Head of caudate nucleus (tissue), 42 donors: ENCODE data around the gene C6orf132.

Source experiments
- DNase-seq, 42 donors: peaks; one replicate each; pipeline versions ENCODE4 v3.0.0 to v3.0.0-alpha.2; 2020 to 2021; ENCODE audit warnings: mixed read lengths in 7 of 42
- intact Hi-C: fragments of 100-400 bp; cut with DNase I; formaldehyde crosslinking; loops from one replicate; pipeline ENCODE4 v1.15.0; 2022

The C6orf132 gene

DNA sequence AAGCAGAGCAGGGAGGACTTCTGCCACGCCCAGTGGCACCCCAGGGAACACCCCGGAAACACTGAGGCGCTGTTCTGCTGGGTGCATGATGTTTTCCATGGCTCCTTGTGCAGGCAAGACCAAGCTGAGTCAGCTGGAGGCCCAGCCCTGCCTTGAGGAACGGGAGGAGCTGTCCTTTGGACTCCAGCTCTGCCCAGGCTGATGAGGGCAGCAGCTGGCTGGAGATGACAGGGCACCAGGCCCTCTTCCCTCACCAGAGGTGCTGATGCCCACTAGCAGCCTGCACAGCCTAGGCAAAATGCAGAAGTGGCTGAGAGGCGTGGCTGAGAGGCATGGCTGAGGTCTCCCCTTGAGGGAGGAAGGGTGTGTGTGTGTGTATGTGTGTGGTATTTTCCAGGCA is 2.4 kb downstream of the C6orf132 start:
- intact Hi-C loops = no loop called here

DNA sequence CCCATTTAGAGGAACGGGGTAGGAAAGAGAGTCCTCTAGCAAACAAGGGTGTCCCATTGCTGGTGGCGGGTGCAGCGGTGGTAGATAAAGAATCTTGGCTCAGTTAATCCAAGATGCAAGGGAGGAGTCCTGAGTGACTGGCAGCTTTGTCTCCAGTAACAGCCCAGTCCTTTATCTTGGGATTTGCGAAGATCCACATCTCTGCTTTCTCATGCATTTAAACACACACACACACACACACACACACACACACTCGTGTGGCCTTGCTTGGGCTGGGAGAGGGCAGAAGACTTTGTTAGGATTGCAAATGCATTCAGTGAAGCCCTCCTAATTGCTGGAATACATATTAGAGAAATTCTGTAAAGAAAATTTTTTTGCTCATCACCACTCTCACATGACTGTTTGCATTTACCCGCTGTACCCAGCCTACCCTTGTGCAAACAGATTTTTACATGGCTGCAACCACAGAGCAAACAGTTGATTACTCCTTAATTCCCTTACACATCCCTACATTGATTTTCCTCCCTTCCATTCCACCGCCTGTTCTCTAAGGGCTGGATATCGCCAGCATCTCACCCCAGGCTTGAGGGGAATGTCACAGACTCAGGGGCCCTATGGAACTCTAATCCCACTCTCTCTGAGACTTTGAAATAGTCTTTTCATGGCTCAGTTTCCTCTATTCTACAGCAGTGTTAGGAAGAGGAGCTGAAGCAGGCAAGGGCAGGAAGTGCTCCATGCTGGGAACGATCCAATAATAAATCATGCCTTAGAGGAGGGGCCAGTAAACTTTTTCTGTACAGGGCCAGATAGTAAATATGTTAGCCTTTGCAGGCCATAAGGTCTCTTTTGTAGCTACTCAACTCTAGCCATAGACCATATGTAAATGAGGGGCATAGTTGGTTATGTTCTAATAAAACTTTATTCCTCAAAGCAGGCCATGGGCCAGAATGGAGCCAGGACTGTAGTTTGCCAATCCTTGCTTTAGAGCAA is 3.5 kb downstream of the C6orf132 start:
- intact Hi-C loops = no loop called here
- no peak for DNase-seq

More for the DNA sequence above, 2.4 kb downstream of the C6orf132 start:
- no peak for DNase-seq

DNA sequence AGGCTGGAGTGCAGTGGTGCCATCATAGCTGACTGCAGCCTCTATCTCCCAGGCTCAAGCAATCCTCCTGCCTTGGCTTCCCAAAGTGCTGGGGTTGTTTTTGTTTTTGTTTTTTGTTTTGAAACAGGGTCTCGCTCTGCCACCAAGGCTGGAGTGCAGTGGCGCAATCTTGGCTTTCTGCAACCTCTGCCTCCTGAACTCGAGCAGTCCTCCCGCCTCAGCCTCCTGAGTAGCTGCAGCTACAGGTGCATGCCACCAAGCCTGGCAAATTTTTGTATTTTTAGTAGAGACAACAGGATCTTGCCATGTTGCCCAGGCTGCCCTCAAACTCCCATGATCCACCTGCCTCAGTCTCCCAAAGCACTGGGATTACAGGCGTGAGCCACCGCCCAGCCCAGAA is 4.2 kb downstream of the C6orf132 start:
- no peak for DNase-seq

DNA sequence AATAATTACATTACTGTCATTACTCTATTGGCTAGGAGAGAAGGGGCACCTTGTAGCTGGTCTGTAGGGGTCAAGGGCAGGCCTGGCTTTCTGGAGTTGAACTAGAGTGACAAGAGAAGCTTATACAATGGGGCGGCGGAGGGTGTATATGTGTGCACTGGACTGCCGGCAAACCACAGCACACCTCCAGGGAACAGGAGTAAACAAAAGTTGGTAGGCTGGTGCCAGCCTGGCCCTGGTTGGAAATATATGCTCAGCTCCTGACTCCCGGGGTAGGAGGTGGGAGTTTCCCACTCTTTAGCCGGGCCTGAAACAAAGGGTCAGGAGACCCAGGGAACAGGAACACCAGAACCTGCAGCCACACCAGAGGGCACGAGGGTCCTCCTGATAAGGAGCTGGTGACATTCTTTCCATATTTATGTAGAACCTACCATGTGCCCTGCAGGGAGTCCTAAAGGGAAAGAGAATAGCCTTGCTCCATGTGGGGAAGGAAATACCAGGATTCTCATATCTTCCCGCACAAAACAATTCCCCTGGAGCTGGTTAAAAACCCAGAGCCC is 5.1 kb downstream of the C6orf132 start:
- intact Hi-C loops = no loop called here
- DNase-seq = no peak

More for the DNA sequence above, 4.2 kb downstream of the C6orf132 start:
- intact Hi-C loops = no loop called here

DNA sequence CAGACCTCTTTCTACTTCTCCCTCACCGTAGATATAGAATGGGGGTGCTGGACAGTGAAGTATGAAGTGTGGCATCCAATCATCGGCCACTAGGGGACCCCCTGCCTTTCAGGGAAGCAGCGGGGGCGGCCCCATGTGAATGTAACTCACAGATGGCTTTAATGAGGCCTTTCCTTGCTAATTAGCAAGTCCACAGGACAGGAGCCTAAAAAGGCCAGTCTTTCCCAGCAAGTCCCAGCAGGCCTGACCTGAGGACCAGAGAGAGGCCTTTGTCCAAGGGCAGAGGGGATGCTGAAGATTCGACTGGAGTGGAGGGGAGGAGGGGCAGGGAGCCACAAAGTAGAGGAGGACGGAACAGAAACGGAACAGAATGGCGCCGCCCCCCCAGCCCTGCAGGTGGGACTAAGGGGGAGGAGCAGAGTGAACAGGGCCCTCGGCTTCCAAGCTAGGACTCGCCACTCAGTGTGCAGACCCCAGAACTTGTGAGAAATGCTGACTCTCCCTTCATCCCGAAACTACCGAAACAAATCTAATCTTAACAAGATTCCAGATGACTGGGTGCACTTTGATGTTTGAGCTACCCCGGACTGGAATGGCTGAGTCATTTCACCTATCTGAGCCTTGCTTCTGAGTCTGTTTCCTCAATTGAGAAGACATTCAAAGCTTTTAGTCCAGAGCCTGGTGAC is 5.8 kb downstream of the C6orf132 start:
- intact Hi-C loops = no loop called here
- DNase-seq = no peak

DNA sequence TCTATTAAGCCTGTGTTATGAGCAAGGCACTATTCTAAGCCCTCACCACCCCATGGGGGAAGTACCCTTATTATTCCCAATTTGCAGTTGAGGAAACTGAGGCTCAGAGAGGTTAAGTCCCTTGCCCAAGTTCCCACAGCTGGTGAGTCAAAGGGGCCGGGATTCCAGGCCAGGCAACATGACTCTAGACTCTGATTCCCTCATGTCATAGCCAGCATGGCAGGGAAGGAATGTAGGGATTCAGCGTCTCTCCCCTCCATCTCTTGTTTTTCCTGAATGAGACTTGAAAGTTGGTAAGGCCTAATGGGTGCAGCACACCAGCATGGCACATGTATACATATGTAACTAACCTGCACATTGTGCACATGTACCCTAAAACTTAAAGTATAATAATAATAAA is 6.7 kb downstream of the C6orf132 start:
- intact Hi-C loops = no loop called here

GRCh38 chr6:42135161-42135560 is 7.3 kb downstream of the C6orf132 start:
- no peak for DNase-seq
- intact Hi-C loops = no loop called here

More for the DNA sequence above, 6.7 kb downstream of the C6orf132 start:
- no peak for DNase-seq

- no peak for DNase-seq
- intact Hi-C loops = no loop called here
These were observed 8.5 kb downstream of the C6orf132 start for GRCh38 chr6:42133926-42134325.

- DNase-seq = no peak
- intact Hi-C loops = no loop called here
These were observed 10.9 kb downstream of the C6orf132 start for GRCh38 chr6:42131531-42131930.

GRCh38 chr6:42129360-42129676 is 13.1 kb downstream of the C6orf132 start:
- no peak for DNase-seq
- intact Hi-C loops = no loop called here

DNA sequence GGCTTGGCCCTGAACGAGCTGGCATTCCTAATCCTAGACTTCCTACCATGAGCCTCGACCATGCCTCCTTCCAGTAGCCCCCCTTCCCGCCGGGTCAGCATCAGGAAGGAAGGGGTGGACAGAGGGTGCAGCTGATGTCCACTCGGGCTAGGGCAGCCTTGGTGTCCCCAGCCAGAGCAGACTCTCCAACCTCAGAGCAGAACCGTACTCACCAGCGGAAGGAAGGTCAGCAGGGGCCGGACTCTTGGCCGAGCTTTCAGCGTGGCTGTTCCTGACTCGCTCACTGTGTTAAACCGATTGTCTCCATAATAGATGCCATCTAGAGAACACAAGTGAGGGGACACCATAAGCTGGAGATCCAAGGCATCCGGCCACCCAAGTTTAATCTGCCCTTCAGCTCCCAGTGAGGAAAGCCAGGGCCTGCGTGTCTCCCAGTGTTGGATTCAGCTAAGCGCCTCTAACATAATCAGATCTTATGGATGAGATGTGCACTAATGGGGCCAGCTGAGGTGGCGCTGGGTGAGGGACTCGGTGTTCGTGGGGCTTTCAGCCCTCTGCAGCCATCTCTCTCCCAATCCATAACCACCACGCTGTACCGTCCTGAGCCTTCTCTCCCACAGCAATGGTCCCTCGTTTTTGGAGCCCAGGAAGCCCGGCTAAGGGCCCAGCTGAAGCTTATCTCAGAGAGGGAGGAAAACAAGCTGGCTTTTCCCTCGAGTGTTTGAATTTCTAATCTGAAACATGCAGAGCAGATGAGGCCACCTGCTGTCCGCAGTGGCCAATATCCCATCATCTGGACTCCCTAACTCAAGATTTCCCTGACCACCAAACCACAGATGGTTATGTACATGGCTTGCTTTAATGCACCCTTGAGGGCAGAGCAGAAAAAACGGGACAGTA is 13.7 kb downstream of the C6orf132 start:
- DNase-seq = no peak
- intact Hi-C loops = no loop called here

DNA sequence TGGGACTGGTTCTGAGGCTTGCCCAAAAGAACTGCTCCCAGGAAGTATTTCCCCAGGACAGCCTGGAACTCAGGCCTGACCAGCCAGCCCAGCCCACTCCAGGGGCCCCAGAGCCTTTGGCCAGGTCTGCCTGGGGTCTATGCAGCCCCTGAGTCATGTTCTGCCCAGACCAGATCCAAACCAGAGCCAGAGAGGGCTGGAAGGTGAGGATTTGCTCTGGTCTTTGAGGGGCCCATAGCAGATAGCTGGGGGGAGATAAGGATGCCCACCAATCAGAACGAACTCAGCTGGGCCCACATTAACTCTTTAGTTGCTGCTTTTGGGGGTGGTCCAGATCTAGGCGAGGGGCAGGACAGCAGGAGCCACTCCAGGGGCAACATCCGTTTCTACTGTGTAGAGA is 16.8 kb downstream of the C6orf132 start:
- DNase-seq = no peak
- intact Hi-C loops = no loop called here

GRCh38 chr6:42125231-42125630 is 17.2 kb downstream of the C6orf132 start:
- intact Hi-C loops = no loop called here
- no peak for DNase-seq

DNA sequence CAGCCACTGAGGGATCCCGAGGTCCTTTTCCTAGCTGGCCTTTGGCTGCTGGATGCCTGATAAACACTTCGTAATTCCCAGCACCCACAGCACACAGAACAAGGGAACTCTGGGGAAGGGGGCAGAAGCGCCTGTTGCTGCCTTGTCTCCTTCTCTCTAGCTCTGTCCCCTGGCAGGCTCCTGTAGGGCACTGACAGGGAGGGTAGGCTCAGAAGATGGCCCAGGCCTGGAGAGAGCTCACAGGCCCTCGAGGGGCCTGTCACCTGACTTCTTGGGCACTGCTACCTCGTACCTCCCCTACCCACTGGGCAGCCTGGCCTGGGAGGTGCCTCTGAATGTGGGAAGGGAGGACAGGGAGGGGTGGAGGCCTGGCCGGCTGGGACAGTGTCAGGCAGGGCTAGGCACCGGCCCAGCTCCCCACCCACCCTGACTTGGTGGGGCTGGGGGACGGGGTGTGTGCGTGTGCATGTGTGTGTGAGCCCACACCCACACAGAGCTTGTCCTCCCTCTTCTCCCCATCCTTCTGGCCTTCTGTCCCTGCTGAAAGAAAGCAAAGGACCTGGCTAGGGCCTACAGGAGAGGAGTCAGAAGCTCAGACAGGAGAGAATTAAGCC is 18.1 kb downstream of the C6orf132 start:
- no peak for DNase-seq
- intact Hi-C loops = no loop called here

DNA sequence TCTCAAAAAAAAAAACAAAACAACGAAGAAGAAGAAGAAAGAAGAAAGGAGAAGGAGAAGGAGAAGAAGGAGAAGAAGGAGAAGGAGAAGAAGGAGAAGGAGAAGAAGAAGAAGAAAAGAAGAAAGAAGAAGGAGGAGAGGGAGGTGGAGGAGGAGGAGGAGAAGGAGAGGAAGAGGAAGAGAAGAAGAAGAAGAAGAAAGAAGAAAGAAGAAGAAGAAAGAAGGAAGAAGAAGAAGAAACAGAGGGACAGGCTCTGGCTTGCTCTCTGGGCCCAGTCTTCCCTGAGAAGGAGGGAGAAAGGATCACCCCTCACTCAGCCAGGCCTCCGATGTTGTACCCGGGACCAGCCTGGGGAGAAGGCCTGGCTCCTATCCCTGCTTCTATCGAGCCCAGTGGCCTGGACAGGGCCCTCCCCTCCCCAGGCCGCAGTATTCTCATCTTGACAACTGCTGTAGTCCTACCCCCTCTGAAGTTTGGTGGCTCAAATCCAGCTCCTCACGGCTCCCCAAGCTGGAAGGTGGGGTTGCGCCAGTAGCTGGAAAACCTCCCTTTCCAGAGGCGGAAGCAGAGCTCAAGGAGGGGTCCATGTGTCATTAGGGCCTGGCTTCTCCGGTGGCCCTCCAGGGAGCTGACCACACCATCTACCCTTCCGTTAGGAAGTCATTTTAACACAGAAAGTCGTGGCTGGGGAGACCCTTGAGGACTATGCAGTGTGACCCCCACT is 18.9 kb downstream of the C6orf132 start:
- no peak for DNase-seq
- intact Hi-C loops = no loop called here

DNA sequence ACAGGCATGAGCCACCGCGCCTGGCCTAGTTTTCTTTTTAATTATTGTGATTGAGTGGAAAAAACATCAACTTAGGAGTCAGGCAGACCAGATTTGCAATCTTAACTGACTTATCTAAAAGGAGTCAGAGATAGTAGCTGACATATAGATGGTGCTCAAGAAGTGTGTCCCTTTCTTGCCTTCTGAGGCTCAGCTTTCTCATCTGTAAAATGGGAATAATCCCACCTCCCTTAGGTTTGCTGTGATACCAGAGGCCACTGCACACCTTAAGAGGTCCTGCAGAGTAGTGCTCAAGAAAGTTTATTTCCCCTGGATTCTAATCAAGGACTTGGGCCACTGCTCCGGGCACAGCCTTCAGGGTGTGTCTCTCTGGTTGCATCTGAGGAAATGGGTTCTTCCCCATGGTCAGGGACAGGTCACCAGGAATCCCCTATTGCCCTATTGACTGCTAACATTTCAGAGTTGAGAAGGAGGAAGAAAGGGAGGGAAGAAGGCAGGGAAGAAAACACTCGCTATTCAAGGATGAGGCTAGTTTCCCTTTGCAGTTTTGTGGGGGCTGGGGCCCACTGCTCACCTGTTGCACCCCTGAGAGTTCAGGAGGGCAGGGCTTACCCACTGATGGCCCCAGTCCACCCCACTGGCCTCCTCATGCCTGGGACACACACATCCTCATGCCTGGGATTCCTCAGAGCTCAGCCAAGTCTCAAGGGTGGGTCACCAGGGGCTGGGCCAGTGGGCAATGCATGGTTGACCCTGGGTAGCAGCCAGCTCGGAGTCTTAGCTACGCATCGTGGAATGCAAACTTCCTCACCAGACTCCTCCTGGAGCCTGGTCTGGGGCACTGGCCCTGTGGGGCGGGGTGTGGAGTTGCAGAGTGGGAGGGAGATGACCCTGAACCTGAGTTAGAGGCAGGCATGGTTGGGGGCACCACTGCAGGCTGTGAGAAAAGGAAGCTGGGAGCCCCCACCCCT is 21.2 kb downstream of the C6orf132 start:
- no peak for DNase-seq
- intact Hi-C loops = no loop called here
